Inflammatory macrophage (primary cell): Measurements from ENCODE around the gene ANKRD36B.
"Not testable (repeated sequence)": the region's sequence is repeated elsewhere in the genome, so short reads cannot be mapped to it uniquely, and the experiment has no call there.

Experiments used
- DNase-seq, 2 donors: peaks; one replicate each; pipeline ENCODE4 v3.0.0-alpha.2; 2020 to 2022

The ANKRD36B gene

DNA sequence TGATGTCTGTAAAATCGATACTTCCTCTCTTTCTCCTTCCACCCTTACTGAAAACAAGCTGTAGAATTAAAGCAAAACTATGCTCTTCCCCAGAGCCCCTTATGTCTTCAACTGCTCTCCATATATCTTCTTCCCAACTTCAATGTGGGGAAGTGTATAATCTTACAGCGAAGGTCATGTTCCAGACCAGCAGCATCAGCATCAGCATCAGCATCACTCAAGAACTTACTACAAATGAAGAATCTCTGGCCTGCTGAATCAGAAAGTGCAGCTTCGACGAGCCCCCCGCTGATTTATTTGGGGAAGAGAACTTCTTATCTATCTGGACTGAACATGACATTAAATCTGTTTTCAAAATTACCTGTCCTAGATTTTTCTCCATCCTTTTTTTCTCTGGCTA, 40.6 kb downstream of the ANKRD36B start:
- not testable (repeated sequence) for DNase-seq

DNA sequence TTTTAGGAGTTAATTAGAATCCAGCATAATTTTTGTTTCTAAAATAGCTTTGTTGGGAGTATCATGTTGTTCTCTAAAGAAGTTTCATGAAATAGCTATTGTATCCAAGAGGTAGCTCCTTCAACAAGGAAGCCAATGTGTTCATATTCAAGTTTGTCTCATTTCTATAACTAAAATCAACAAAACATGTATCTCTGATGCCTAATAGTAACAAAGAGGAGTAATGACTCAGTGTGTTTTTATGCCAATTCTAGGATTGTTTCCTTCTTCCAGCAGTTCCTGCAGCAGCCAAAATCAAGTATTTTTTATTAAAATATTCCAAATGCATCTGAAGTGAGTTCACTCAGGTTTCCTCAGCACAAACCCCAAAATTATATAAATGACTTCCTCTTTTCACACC, 41.1 kb downstream of the ANKRD36B start:
- not testable (repeated sequence) for DNase-seq

DNA sequence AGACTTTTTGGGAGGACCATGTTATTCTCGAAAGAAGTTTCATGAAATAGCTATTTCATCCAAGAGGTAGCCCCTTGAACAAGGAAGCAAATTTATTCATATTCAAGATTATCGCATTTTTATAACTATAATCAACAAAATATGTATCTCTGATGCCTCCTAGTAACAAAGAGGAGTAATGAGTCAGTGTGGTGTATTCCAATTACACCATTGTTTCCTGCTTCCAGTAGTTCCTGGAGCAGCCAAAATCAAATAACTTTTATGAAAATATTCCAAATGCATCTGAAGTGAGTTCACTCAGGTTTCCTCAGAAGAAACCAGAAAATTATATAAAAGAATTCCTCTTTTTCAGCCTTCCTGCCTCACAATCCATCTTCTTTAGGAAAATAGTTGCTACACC, 43.0 kb downstream of the ANKRD36B start:
- DNase-seq: no peak

DNA sequence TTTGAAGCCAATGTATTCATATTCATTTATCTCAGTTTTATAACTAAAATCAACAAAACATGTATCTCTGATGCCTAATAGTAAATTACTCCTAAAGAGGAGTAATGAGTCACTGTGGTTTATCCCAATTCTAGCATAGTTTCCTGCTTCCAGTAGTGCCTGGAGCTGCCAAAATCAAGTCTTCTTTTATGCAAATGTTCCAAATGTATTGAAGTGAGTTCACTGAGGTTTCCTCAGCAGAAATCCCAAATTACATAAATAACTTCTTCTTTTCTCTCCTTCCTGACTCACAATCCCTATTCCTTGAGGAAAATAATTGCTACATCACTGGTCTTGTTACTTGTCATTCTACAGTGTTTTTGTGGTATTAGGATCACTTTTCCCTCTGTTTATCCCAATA, 44.8 kb downstream of the ANKRD36B start:
- not testable (repeated sequence) for DNase-seq

DNA sequence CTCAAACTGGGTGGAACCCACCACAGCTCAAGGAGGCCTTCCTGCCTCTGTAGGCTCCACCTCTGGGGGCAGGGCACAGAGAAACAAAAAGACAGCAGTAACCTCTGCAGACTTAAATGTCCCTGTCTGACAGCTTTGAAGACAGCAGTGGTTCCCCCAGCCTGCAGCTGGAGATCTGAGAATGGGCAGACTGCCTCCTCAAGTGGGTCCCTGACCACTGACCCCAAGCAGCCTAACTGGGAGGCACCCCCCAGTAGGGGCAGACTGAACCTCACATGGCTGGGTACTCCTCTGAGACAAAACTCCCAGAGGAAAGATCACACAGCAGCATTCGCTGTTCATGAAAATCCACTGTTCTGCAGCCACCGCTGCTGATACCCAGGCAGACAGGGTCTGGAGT, 63.8 kb downstream of the ANKRD36B start:
- DNase-seq: not testable (repeated sequence)

DNA sequence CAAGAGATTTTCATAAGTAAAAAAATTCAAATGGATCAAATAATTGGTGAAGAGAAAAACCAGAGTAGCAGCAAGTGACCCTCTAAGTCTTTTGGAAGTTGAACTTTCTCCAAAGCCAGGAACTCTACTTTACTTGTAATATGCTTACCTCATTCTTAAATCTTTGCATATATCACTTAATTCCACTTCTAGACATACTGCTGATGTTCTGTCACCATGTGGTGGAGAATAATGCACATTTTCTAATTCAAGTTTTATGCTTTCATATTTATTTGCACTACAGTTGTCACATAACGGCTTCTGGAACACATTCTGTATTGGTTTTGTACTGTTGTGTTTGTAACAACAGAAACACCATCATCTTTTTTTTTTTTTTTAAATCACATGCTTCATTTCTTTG, 65.9 kb downstream of the ANKRD36B start:
- not testable (repeated sequence) for DNase-seq

DNA sequence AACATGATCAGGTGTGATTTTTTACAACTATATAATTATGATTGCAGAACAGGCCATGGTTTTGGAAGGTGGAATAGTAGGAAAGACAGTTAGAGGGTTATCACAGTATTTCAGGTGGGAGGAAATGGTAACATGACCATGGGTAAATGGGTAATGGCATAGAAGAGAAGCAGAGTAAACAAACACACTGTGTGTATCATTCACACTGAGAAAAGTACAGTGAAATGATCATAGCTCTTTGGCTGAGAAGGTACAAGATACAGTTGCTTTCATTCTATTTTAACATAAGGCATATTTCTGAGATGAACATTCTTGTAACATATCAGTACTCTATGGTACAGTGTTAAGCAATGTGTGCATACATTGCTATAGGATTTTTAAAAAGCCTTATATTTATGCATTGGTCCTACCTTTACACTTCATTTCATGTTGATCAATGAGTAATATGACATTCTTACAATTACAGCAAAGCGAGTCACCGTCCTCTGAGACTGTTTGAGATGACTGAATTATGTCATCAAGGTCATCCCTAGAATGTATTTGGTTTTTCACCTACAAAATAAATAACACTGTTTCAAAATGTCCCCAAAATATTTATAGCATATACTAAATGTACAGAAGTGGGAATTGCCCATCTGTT, 66.6 kb downstream of the ANKRD36B start:
- not testable (repeated sequence) for DNase-seq

DNA sequence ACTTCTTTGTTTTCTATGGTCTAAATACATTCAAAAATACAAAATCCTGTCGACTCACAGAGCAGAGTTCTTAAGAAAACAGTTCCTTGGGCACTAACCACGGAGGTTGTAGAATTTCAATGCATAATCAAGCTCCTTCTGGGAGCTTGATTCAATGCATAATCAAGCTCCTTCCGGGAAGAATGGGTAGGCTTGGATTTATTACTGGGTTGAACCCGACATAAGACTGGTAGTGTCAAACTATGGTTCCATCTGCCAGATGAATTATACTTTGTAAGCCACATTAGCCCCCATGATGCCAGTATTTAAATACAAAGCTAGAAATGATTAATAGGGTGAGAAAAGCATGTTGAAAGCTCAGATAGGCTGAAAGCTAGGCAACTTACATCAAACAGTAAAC, 94.0 kb downstream of the ANKRD36B start:
- not testable (repeated sequence) for DNase-seq

DNA sequence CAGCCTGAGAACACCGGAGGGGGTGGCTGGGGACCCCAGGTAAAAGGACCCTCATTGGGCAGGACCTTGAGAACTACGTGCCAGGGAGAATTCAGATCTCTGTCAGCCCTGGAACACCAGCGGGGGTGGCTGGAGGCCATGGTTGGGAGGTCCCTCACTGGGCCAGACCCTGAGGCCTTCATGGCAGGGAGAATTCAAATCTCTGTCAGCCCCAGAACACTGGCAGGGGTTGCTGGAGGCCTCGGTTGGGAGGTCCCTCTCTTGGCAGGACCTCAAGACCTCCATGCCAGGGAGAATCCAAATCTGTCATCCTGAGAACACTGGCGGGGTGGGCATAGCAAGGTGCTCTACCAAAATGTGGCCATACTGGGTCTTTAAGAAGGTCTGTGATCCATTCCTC, 99.5 kb downstream of the ANKRD36B start:
- not testable (repeated sequence) for DNase-seq
